BE2C (cell line): ENCODE measurements around the gene OR6J1. TPM values are rescaled to one million over a fixed set of nuclear protein-coding genes. Genes with fewer than 3 reads are reported as not detected.
"Not testable (repeated sequence)": the region's sequence is repeated elsewhere in the genome, so short reads cannot be mapped to it uniquely, and the experiment has no call there.

Experiments
- DNase-seq: peaks from one replicate; pipeline ENCODE4 v3.0.0-alpha.2; 2020
- H3K27me3 ChIP-seq: fragments of 250-450 bp; sonication (Bioruptor Pico); 2 replicates; pipeline ENCODE4 v1.5.1; 2020; ENCODE audit warnings: mild to moderate bottlenecking
- H3K36me3 ChIP-seq: fragments of 250-450 bp; sonication (Bioruptor Pico); 2 replicates; pipeline ENCODE4 v1.5.1; 2020; ENCODE audit warnings: mild to moderate bottlenecking
- H3K4me1 ChIP-seq: fragments of 250-450 bp; sonication (Bioruptor Pico); 2 replicates; pipeline ENCODE4 v1.5.1; 2020
- H3K4me3 ChIP-seq: 2 replicates; pipeline ENCODE4 v1.5.1; 2011; ENCODE audit warnings: low read depth, low read length
- H3K9me3 ChIP-seq: fragments of 250-450 bp; sonication (Bioruptor Pico); 2 replicates; pipeline ENCODE4 v1.5.1; 2020
- polyA plus RNA-seq: library from polyadenylated mRNA; unstranded; fragments of >200 nt; gene quantifications from one replicate; pipeline ENCODE4 v1.2.1, GENCODE V29; 2012; ENCODE audit warnings: low read depth, missing spikeins; ENCODE audit not compliant: insufficient read length, insufficient read depth
- TF ChIP-seq, protein P1 (sequence below): IDR thresholded peaks from 2 replicates; pipeline ENCODE4 v1.5.1; 2012; ENCODE audit warnings: mild to moderate bottlenecking, low read depth, low read length

The OR6J1 gene
- 0.14 TPM for polyA plus RNA-seq

DNA sequence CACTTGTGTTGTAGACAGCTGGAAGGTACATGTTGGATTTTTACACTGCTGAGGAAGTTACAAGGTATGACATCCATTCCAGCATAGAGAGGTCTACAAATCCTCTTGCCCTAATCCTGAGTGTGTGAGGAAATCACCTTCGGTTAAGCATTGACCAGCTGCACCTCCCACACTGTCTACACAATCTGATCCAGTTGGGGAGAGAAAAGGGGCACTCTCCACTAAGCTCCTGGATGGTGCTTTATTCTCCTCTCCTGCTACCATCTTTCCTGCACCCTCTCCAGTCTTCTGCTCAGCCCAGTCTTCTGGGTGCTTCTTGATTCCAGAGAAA is at the start of gene OR6J1:
TSS of gene OR6J1 (minus strand) at position 48 of the 331 bp plus-strand sequence. CDS start 9,541 bp downstream, outside the sequence.
- TF ChIP-seq, protein P1, sequence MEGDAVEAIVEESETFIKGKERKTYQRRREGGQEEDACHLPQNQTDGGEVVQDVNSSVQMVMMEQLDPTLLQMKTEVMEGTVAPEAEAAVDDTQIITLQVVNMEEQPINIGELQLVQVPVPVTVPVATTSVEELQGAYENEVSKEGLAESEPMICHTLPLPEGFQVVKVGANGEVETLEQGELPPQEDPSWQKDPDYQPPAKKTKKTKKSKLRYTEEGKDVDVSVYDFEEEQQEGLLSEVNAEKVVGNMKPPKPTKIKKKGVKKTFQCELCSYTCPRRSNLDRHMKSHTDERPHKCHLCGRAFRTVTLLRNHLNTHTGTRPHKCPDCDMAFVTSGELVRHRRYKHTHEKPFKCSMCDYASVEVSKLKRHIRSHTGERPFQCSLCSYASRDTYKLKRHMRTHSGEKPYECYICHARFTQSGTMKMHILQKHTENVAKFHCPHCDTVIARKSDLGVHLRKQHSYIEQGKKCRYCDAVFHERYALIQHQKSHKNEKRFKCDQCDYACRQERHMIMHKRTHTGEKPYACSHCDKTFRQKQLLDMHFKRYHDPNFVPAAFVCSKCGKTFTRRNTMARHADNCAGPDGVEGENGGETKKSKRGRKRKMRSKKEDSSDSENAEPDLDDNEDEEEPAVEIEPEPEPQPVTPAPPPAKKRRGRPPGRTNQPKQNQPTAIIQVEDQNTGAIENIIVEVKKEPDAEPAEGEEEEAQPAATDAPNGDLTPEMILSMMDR, result no peak

DNA sequence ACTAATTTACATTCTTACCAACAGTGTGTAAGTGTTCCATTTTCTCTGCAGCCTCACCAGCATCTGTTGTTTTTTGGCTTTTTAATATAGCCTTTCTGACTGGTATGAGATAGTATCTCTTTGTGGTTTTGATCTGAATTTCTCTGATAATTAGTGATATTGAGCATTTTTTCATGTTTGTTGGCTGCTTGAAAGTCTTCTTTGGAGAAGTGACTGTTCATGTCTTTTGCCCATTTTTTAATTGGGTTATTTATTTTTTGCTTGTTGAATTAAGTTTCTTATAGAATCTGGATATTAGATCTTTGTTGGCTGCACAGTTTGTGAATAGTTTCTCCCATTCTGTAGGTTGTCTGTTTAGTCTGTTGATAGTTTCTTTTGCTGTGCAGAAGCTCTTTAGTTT is 48.0 kb upstream of the OR6J1 start:
- TF ChIP-seq, protein P1, result no peak
- Histone ChIP-seq H3K9me3 (no peaks in the 10 kb centered on the region; the same call in 1 of the 2 replicates), H3K4me1 (no peaks in the 10 kb centered on the region), H3K27me3 (peaks cover 22% of the 10 kb centered on the region), H3K4me3 (no peak overlapping the region), H3K36me3 (no peaks in the 10 kb centered on the region)
- no peak for DNase-seq

More for the DNA sequence above, at the start of gene OR6J1:
- Histone ChIP-seq H3K36me3 (no peaks in the 10 kb centered on the region), H3K9me3 (no peaks in the 10 kb centered on the region), H3K27me3 (no peaks in the 10 kb centered on the region; the same call in 1 of the 2 replicates), H3K4me3 (no peak within 1 kb of the TSS), H3K4me1 (no peaks in the 10 kb centered on the region)
- no peak for DNase-seq

GRCh38 chr14:22691171-22691570 is 47.0 kb upstream of the OR6J1 start:
- Histone ChIP-seq H3K4me1 (no peaks in the 10 kb centered on the region), H3K36me3 (no peaks in the 10 kb centered on the region)
- DNase-seq, result no peak

DNA sequence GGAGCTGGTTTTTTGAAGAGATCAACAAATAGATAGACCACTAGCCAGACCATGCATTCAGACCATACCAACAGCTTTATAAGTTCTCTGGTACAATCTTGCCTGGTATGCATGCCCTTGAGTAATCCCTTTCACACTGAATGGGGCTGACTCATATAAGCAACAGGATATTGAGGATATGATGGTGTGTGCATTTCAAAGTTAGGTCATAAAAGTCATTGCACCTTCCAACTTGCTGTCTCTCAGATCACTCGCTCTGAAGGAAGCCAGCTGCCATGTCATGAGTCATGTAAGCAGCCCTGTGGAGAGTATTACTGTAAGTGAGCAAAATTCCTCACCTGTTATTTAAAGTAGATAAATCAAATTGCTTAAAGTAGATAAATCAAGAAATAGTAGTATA is 45.0 kb upstream of the OR6J1 start:
- Histone ChIP-seq H3K9me3 (no peaks in the 10 kb centered on the region; the same call in 1 of the 2 replicates), H3K27me3 (peaks cover 46% of the 10 kb centered on the region), H3K36me3 (no peaks in the 10 kb centered on the region), H3K4me3 (no peak overlapping the region), H3K4me1 (no peaks in the 10 kb centered on the region; the same call in 1 of the 2 replicates)
- DNase-seq, result no peak
- TF ChIP-seq, protein P1, result no peak

More at GRCh38 chr14:22691171-22691570, 47.0 kb upstream of the OR6J1 start:
- TF ChIP-seq, protein P1, result no peak
- H3K4me3 ChIP-seq, result no peak overlapping the region
- H3K27me3 ChIP-seq, result peaks cover 32% of the 10 kb centered on the region
- no peaks in the 10 kb centered on the region; the same call in 1 of the 2 replicates for H3K9me3 ChIP-seq

GRCh38 chr14:22687969-22688368 is 43.8 kb upstream of the OR6J1 start:
- H3K27me3 ChIP-seq, result peaks cover 42% of the 10 kb centered on the region
- not testable (repeated sequence) for H3K36me3 ChIP-seq, H3K4me3 ChIP-seq, DNase-seq, H3K9me3 ChIP-seq, H3K4me1 ChIP-seq

- H3K36me3 ChIP-seq, H3K4me3 ChIP-seq, DNase-seq, H3K9me3 ChIP-seq, H3K4me1 ChIP-seq: not testable (repeated sequence)
- peaks cover 42% of the 10 kb centered on the region for H3K27me3 ChIP-seq
Measured at GRCh38 chr14:22686176-22686611, 42.0 kb upstream of the OR6J1 start.

DNA sequence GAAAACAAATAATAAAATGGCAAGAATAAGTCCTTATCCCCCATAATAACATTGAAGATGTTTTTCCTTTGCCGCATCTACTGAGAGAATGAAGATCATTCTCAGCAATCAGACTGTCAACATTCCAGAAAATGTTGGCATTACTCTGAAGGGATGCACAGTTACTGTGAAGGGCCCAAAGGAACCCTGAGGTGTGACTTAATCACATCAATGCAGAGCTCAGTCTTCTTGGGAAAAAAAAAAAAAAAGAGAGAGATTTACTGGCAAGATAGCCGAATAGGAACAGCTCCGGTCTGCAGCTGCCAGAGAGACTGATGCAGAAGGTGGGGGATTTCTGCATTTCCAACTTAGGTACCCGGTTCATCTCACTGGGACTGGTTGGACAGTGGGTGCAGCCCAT is 41.3 kb upstream of the OR6J1 start:
- DNase-seq, result no peak
- Histone ChIP-seq H3K9me3 (no peaks in the 10 kb centered on the region), H3K4me1 (no peaks in the 10 kb centered on the region; the same call in 1 of the 2 replicates), H3K36me3 (no peaks in the 10 kb centered on the region), H3K4me3 (no peak overlapping the region), H3K27me3 (peaks cover 42% of the 10 kb centered on the region)
- TF ChIP-seq, protein P1, result no peak

DNA sequence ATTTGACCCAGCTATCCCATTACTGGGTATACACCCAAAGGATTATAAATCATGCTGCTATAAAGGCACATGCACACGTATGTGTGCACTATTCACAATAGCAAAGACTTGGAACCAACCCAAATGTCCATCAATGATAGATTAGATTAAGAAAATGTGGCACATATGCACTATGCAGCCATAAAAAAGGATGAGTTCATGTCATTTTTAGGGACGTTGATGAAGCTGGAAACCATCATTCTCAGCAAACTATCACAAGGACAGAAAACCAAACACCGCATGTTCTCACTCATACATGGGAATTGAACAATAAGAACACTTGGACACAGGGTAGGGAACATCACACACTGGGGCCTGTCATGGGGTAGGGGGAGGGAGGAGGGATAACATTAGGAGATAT is 39.3 kb upstream of the OR6J1 start:
- H3K36me3 ChIP-seq, result not testable (repeated sequence)

More for the DNA sequence above, 39.3 kb upstream of the OR6J1 start:
- H3K4me3 ChIP-seq, DNase-seq, H3K9me3 ChIP-seq, H3K4me1 ChIP-seq: not testable (repeated sequence)
- H3K27me3 ChIP-seq, result peaks cover 46% of the 10 kb centered on the region
